Activated T-cell treated with anti-CD3 and anti-CD28 coated beads, Interleukin-2, amount 50 U/mL, for 1 hour (primary cell): ENCODE results near the gene SYNE2.
"Not testable (repeated sequence)": the region's sequence is repeated elsewhere in the genome, so short reads cannot be mapped to it uniquely, and the experiment has no call there.

Experiments
- DNase-seq: peaks from one replicate; pipeline ENCODE4 v3.0.0-alpha.2; 2020

SYNE2 gene

GRCh38 chr14:64198486-64198885 lies 345.7 kb downstream of the SYNE2 start:
- no peak for DNase-seq

GRCh38 chr14:64200170-64200569 lies 347.4 kb downstream of the SYNE2 start:
- no peak for DNase-seq

GRCh38 chr14:64201296-64201695 lies 348.5 kb downstream of the SYNE2 start:
- DNase-seq, result no peak

DNA sequence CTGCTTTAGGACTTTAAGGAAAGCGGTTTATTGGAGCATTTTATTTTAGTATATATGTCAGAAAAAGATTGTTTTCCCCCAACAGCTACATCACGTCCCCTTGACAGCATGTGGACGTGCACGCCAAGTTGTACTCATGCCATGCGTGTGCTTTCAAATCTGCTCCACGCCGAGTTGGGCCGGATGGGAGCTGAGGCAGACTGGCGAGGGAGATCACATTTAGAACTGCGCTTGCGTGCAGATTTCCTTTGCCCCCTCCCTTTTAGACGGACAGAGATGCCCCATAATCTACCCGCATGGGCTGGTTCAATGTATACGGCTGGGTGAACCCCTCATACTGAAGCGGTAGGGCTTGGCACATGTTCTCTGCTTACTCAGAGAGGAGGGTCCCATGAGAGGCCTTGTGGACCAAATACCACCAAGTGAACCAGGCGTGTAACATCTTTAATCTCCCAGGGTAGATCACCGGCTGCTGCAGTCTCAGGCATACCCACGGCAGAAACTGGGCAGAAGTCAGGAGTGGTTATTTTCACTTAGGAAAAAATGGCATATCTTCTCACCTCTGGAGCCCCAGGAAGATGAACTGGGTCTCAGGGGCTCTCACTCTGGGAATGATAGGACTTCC lies 349.2 kb downstream of the SYNE2 start:
- no peak for DNase-seq

GRCh38 chr14:64202716-64203115 lies 349.9 kb downstream of the SYNE2 start:
- DNase-seq, result no peak

GRCh38 chr14:64203366-64204006 lies 350.7 kb downstream of the SYNE2 start:
- no peak for DNase-seq

GRCh38 chr14:64208261-64208660 lies 355.5 kb downstream of the SYNE2 start:
- no peak for DNase-seq

DNA sequence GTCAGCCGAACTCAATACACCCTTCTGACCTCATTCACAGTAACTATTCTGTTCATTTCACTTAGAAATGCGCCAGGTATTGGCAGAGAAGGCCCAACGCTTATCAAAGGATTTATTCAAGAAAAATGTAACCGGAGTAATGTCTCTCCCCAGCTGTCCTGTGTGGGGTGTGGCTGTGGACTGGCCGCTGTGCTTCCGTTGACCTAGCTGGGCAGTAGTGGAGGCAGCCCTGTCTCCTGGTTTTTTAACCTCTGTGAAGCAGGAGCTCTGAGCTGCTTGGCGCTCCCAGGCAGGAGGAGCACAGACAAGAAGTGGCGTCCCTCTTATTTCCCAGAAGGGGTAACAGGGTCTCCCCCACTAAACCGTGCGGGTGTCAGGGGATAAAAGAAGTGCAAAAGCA lies 356.2 kb downstream of the SYNE2 start:
- DNase-seq, result no peak

GRCh38 chr14:64209444-64210131 lies 356.8 kb downstream of the SYNE2 start:
- no peak for DNase-seq

DNA sequence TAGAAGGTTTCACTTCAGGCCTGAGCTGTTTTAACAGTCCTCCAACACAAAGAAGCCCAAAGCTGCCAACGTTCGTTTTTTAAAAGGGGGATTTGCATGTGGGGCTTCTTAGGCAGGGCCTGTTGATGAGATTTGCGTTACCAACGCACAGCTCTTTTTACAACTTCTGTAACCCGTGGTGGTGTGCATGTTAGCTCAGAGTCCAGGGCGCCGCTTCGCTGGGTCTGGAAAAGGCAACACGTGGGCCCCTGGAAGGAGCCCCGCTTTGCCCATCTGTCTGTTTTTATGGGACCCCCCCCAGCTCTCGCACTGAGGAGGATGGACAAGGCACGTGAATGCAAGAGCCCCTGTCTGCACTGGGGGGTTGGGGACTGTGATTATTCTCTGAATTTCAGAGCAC lies 357.4 kb downstream of the SYNE2 start:
- no peak for DNase-seq

GRCh38 chr14:64210912-64211311 lies 358.1 kb downstream of the SYNE2 start:
- not testable (repeated sequence) for DNase-seq

DNA sequence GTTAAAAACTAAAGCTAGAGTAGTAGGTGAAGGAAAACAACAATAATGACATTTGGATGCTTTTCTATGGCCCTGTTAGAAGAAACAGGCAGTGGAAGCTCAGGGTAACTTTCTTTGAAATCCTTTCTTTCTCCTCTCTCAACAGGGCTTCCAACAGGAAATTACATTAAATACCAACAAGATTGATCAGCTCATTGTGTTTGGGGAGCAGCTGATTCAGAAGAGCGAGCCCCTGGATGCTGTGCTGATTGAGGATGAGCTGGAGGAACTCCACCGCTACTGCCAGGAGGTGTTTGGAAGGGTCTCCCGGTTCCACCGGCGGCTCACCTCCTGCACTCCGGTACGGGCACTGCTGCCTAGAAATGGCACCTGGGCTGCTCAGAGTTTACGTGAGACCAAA lies 359.9 kb downstream of the SYNE2 start:
- no peak for DNase-seq

GRCh38 chr14:64213086-64213485 lies 360.3 kb downstream of the SYNE2 start:
- no peak for DNase-seq

DNA sequence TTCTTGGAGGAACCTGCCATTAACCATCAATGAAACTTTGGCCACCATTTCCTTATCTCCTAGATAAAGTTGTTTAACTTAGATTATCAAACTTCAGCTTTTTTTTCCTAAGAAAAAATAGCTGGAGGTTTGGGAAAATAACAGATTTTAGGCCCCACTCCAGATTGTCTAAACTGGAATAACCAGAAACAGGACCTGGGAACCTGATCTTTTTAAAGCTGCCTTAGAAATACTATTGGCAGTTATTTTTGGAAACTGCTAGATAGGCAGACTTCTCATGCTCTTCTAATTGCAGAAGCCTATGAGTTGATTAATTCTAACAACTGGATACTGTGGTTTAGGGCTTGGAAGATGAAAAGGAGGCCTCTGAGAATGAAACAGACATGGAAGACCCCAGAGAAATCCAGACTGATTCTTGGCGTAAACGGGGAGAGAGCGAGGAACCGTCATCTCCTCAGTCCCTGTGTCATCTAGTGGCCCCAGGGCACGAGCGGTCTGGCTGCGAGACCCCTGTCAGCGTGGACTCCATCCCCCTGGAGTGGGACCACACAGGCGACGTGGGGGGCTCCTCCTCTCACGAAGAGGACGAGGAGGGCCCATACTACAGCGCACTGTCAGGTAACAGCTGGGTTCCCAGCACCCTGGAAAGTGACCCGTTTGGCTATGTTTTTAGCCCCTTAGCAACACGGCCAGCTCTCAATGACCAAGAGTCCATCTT lies 361.2 kb downstream of the SYNE2 start:
- DNase-seq, result no peak

DNA sequence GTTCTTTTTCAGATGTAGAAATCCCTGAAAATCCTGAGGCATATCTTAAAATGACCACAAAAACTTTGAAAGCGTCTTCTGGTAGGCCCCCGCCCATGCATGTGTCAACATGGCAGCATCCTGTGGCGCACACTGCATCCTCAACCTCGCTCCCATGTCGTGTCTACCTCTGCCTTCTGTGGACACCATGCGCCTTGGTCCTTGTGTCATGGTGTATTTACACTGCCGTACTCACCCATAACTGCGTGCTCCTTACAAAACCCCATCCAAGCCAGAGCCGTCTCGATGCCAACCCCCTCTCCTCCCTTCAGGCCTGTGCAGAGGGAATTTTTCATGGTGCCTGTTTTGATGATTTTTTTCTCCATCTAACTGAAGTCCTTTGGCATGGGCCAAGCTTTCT lies 362.5 kb downstream of the SYNE2 start:
- no peak for DNase-seq

- DNase-seq, result no peak
Measured at GRCh38 chr14:64215978-64216377, 363.2 kb downstream of the SYNE2 start.

- no peak for DNase-seq
Measured at GRCh38 chr14:64217308-64217707, 364.5 kb downstream of the SYNE2 start.

DNA sequence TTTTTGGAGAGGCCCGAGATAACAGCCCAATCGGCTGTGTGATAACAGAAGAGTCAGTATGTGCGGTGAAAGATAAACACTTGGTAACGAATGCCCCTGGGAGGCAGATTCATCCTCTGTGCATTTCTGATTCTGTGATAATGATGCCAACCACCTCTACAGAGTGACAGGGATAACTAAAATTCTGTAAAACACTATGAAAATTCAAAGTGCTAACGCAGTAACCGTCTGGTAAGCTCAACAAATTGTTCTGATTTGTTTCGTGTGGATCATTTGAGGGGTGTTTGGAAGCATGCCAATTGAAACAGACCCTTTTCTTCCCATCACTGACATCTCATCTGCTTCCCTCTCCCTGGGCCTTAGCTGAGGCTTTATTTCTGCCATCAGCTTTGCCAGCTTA lies 365.0 kb downstream of the SYNE2 start:
- no peak for DNase-seq

- no peak for DNase-seq
Measured at GRCh38 chr14:64218344-64219240, 365.8 kb downstream of the SYNE2 start.

GRCh38 chr14:64220056-64220455 lies 367.3 kb downstream of the SYNE2 start:
- DNase-seq, result no peak

GRCh38 chr14:64220466-64220865 lies 367.7 kb downstream of the SYNE2 start:
- no peak for DNase-seq

DNA sequence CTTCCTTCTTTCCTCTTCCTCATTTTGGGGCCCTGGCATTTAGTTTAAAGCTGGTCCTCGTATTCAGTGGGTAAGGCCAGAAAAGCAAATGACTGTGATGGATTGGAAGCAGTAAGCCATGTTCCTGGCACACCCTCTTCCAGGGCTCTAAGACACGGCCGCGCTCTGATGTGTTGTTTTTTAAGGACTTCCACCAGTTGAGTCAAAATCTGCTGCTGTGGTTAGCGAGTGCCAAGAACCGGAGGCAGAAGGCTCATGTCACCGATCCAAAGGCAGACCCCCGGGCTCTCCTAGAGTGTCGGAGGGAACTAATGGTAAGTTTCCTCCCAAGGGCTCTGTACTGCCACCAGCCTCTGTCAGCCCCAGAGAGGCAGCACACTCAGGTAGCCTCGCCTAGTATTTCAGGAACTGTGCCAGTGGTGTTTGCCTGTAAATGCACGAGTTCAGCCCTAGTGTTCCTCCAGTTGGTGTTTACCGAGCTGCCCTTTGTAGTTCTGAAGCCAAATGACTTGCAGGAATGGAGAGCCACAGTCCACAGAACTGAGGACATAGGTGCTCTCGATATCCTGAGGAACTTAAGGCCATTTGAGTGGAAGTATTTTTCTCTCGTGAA lies 368.7 kb downstream of the SYNE2 start:
- no peak for DNase-seq
